HG02852 (cell line): ENCODE measurements around the gene ARL4A.
"Not testable (repeated sequence)": the region's sequence is repeated elsewhere in the genome, so short reads cannot be mapped to it uniquely, and the experiment has no call there.

ENCODE experiments used
- ATAC-seq: cut with Tn5 transposase; IDR thresholded peaks from one replicate; pipeline ENCODE4 v1.9.1; 2021; ENCODE audit warnings: mild to moderate bottlenecking, moderate library complexity; ENCODE audit not compliant: unreplicated experiment

ARL4A gene, protein sequence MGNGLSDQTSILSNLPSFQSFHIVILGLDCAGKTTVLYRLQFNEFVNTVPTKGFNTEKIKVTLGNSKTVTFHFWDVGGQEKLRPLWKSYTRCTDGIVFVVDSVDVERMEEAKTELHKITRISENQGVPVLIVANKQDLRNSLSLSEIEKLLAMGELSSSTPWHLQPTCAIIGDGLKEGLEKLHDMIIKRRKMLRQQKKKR

DNA sequence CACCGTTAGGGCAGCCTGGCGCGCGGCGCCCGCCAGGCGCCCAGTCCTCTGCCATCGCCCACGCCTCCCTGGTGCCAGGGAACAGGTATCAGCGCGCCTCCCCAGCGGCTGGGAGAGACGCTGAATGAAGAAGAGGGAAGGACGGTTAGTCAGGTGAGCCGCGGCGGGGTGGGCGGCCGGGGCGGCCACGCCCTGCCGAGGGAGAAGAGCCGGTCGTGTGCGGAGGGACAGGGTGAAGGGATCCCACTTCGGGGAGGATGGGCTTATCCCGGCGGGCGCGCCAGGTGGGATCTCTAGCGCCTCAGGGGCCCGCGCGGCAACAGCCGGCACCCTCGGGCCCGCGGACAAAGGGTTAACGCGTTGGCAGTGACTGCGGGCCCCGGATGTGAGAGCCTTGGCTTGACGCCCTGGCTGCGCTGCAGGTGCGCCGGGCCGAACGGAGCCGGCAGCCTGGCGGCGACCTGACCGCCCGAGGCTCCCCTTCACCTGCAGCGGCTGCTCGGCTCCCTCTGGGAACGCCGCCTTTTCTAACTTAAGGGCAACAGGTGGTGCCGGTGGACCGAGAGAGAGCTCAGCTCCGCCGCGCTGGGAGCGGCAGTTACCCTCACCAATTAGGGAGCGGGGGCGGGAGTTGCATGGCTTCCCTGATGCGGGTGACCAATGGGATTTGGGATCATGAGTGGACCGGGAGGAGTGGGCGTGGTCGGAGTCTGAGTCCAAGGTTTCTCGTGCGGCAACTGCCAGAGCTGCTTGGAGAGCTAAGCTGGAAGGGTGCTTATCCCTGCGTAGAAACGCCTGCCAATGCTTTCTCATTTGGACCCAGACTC lies at the start of gene ARL4A:
ARL4A (plus strand) TSS at position 743 of the 827 bp plus-strand sequence. CDS start 622 bp downstream, outside the sequence.
- peak; percentile 80 for ATAC-seq

DNA sequence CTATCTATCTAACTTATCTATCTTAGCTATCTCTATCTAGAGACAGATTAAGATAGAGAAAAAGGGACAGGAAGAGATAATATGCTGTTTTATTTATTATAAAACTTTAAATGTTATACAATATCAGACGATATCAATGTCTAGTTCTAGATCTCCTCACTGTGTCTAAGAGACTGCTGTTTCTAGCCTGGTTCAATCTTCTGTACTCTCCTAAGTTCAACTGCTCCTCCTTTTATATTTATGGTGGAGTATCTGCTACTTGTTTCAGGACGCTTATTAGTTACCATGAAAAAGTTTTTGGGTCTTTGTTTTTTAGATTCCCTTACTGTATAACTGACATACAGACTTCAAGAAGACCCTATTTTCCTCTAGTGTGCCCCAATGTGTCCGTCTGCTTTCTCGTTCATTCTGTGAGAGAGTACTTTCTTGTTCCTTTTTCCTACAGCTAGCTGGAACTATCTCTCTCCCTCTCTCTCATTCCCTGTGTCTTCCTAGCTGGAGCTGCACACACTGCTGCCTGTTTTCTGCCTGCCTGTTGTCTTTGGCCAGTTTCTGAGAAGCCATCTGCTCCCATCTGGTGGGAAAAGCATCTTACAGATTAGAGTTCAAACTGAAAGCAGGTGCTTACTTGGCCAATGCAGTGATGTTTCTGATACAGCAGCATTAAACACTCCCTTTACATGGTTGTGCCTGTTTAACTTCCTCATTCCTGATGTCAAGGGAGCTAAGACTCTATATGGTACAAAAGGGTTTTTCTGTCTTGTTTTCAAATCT lies 49.4 kb upstream of the ARL4A start:
- peak; percentile 41 for ATAC-seq

DNA sequence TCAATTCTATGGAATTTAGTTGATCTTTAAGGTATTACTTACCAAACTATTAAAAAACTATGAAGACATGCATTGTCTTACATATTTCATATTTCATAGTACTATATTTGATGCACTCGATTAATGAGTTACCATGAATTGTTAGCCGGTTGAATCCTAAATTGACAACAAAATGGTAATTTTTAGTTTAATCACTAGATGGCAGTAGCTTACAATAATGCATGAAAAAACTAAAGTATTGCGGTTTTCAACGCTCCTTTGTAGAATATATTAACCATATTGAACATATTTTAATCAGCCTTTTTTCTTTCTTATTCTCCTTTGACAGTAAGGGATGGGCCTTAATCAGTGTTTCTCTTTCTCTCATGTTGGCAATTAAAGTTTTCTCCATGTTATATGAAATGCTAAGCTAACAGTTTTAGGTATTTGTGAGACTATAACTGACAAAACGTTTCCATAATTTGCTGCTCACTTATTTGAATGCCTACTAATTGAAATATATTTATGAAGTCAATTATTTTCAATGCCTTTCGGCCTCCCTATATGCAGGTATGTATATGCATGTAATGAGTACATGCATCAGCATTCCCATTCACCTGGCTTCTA lies 48.5 kb upstream of the ARL4A start:
- peak; percentile 49 for ATAC-seq

GRCh38 chr7:12640299-12641096 lies 46.9 kb upstream of the ARL4A start:
- ATAC-seq: no peak

GRCh38 chr7:12641196-12641595 lies 46.2 kb upstream of the ARL4A start:
- no peak for ATAC-seq

DNA sequence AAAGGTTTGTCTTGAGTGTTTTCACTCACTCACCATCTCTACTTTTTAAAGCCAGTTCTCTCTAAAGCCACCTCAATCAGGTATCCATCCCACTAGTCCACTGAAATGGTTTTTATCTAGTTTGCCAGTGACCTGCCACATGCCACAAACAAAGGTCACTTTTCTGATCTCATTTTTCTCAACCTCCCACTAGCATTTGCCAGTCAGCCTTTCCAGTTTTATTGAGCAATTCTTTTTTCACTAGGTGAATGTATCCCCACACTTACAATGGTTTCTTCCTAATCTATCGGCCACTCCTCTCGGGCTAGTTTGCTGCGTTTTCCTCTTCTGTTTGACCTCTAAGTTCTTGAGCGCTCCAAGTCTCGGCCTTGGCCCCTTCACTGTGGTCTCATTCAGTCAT lies 44.9 kb upstream of the ARL4A start:
- ATAC-seq: no peak

DNA sequence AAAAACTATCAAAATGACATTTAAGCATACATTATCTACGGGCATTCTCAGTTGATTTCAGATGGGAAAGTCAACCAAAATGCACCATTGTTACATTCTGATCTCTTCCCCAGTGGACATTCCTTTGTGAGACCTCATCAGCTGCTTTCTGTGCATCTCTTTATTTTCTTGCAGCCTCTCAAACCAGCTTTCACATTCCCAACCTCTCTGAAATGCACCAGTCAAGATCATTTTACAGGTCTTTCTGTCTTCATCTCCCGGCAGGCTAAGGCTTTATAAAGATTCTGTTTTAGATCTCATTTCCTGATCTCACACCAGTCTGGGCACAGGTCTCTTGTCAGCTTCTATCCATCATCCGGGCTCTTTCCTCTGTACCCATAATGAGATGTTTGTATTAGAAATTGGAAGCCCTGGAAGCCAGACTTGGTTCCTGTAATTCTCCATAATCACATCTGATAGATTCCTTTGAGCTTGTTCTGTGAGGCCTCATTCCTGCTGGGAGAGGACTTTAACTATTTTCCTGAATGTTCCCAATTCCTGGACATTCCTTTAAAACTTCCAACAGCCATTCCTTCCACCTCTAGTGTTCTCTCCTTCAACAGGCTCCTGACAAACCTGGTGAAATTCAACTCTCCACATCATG lies 44.3 kb upstream of the ARL4A start:
- ATAC-seq: no peak

GRCh38 chr7:12643644-12644043 lies 43.8 kb upstream of the ARL4A start:
- ATAC-seq: no peak

DNA sequence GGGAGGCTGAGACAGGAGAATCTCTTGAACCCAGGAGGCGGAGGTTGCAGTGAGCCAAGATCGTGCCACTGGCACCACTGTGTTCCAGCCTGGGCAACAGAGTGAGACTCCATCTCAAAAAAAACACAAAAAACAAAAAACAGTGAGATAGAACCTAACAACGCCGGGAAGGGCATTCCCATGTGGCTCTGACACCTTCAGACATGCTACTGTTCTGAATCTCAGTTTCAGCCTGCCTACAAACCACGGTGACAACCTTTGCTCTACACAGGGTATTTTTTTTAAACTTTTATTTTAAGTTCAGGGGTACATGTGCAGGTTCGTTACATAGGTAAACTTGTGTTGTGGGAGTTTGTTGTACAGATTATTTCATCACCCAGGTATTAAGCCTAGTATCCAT lies 42.2 kb upstream of the ARL4A start:
- not testable (repeated sequence) for ATAC-seq

GRCh38 chr7:12646139-12646538 lies 41.3 kb upstream of the ARL4A start:
- no peak for ATAC-seq

DNA sequence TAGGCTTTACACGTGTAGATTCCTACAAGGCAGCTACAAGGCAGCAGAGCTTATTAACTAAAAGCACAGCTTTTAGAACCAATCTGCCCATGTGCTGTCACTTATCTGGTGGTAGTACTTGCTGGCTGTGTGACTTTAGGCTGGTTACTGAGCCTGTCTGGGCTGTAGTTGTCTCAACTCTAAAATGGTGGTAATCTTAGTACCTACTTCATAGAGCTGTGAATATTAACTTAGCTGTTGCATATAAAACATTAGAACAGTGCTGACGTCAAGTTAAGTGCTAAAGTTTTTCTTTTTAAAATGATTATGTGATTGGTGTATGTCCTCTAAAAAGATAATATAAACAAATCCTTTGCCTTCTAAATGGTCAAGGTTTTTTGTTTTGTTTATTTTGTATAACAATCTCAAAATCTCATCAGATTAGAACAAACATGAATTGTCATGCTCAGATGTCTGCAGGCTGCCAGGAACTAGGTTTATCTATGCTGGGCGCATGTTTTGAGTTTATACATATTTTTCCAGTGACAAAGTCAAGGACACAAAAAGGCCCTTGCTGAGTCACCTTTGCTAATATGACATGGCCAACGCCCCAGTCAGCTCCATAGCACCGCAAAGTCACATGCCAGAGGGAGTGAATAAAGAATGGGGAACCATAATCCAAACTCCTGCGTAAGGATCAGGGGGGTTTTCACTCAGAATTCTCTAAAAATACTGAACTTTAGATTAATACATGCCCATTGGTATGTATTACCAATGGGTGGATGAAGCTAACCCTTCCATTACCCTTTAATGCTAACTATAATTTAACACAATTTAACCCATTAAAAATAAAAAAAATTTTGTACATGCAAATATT lies 39.8 kb upstream of the ARL4A start:
- no peak for ATAC-seq

- no peak for ATAC-seq
Measured at GRCh38 chr7:12648704-12649261, 38.6 kb upstream of the ARL4A start.

GRCh38 chr7:12649348-12649747 lies 38.1 kb upstream of the ARL4A start:
- no peak for ATAC-seq

DNA sequence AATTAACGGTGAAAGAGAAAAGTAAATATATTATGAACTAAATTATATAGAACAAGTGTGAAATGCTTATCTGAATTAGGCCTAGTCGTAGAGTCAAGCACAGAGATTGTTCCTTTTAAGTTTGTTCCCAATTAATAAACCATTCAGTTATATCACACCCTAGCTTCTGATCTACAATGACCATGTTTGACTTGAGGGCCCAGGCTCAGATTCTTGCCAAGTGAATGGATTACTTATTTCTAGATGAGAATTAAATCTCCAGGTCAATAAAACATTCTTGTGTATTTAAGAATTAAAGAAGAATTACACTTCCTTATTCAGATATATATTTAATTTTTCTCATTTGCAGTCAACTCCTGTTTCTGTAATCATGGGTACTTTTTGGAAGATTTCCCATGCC lies 37.4 kb upstream of the ARL4A start:
- ATAC-seq: no peak

- no peak for ATAC-seq
Measured at GRCh38 chr7:12653110-12653509, 34.3 kb upstream of the ARL4A start.

GRCh38 chr7:12653518-12653917 lies 33.9 kb upstream of the ARL4A start:
- ATAC-seq: no peak

DNA sequence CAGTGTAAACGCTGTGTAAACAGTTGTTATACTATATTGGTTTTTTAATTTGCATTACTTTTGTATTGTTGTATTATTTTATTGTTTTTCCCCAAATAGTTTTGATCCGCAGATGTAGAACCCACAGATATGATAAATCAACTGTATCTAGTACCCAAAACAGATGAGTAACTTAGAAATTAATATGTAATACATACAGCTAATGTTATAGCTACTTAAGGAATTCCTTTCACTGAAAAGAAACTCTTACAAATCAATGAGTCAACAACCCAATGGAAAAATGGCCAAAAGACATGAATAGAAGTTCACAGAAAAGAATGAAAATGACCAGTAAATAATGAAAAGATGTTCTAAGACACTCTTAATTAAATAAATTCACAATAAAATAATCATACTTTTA lies 32.3 kb upstream of the ARL4A start:
- ATAC-seq: no peak

DNA sequence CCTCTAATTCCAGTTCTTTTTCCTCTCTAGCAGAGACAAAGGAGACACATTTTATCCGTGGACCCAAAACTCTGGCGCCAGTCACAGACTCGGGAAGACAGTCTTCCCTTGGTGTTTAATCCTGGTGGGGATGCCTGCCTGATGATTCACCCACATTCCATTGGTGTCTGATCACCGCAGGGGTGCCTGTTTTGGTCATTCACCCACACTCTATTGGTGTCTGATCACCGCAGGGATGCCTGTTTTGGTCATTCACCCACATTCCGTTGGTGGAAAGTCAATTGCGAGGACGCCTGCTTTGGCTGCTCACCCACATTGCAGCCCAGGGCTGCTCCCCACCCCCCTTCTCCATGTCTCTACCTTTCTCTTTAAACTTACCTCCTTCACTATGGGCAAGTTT lies 27.0 kb upstream of the ARL4A start:
- not testable (repeated sequence) for ATAC-seq

DNA sequence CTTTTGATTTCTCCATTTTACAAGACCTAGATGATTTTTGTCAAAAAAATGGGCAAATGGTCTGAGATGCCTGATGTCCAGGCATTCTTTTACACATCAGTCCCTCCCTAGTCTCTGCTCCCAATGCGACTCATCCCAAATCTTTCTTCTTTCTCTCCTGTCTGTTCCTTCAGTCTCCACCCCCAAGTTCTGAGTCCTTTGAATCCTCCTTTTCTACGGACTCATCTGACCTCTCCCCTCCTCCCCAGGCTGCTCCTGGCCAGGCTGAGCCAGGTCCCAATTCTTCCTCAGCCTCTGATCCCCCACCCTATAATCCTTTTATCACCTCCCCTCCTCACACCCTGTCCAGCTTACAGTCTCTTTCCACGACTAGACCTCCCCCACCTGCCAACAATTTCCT lies 26.4 kb upstream of the ARL4A start:
- not testable (repeated sequence) for ATAC-seq
